Middle frontal gyrus (tissue), 1 donor: ENCODE results near the gene CMTM5.
"Not testable (repeated sequence)": the region's sequence is repeated elsewhere in the genome, so short reads cannot be mapped to it uniquely, and the experiment has no call there.

Experiments
- DNase-seq: peaks from one replicate; pipeline ENCODE4 v3.0.0-alpha.2; 2015; ENCODE audit warnings: low spot score; ENCODE audit errors: extremely low spot score

CMTM5 gene

GRCh38 chr14:23414906-23415820 is 38.3 kb downstream of the CMTM5 start:
- DNase-seq = no peak

GRCh38 chr14:23415821-23416778 is 39.3 kb downstream of the CMTM5 start:
- no peak for DNase-seq

GRCh38 chr14:23416801-23417200 is 40.0 kb downstream of the CMTM5 start:
- no peak for DNase-seq

- DNase-seq = not testable (repeated sequence)
Measured at GRCh38 chr14:23417269-23417668, 40.4 kb downstream of the CMTM5 start.

- no peak for DNase-seq
Measured at GRCh38 chr14:23418021-23418420, 41.2 kb downstream of the CMTM5 start.

GRCh38 chr14:23419646-23420045 is 42.8 kb downstream of the CMTM5 start:
- not testable (repeated sequence) for DNase-seq

GRCh38 chr14:23421594-23421993 is 44.7 kb downstream of the CMTM5 start:
- no peak for DNase-seq

- no peak for DNase-seq
Measured at GRCh38 chr14:23423657-23424056, 46.8 kb downstream of the CMTM5 start.

GRCh38 chr14:23425169-23425568 is 48.3 kb downstream of the CMTM5 start:
- DNase-seq = no peak

GRCh38 chr14:23425798-23426197 is 49.0 kb downstream of the CMTM5 start:
- not testable (repeated sequence) for DNase-seq

- DNase-seq = no peak
Measured at GRCh38 chr14:23428686-23429495, 52.0 kb downstream of the CMTM5 start.
